ENCODE measurements around the gene ANTXR2. TPM values are rescaled to one million over a fixed set of nuclear protein-coding genes. Genes with fewer than 3 reads are reported as not detected.

The ANTXR2 gene
- total and polyA plus RNA-seq, 2 of the 8 experiments (the other 6 are each of a cell fraction or from before 2014, with no cell fraction given), result 1.1 to 7.5 TPM

DNA sequence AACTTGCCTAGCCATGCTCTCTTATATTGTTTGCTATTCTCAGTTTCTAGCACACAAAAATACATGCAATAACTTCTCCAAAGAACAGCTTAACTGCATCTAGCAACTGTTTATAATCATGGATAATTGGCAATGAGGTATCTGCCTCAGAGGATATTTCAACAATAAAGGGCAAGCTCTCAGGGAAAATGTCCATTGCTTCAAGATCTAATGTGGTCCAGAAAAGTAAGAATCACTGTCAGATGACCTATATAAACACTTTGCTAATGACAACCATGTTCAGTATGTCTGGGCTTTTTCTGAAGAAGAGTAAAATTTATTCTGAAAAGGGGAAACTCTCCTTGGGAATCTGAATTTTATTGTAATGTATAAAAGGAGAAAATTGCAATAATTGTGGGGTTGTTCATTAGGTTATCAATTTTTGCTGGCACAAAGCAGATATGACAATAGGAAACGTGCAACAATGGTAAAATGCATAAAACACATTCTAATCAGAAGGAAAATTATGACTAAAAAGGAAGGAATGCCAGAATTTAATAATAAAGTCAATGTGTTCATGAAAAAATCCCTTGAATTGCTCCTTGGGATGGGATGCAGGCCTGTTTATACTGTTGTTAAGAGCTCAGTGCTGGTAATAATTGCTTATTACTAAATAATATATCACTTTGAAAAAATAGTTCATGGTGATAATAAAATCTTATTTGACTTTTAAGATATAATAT is 90.3 kb downstream of the ANTXR2 start:
- no peak overlapping the region for H3K4me2 ChIP-seq (ENCODE audit: insufficient read depth in 1 of 2, low read depth in 2 of 2, low read length in 2 of 2)
- no peak overlapping the region for H3K23ac ChIP-seq (ENCODE audit: insufficient read length)
- no peak overlapping the region for H4K8ac ChIP-seq (ENCODE audit: extremely low read depth, insufficient read depth, low read length)
- 84% methylated on average over 1 of the region's 1 CpG; no CpG with 5 or more reads in 1 of the 2 experiments for WGBS, 2 experiments (ENCODE audit: extremely low coverage in 1 of 2, insufficient coverage in 1 of 2, insufficient read length in 1 of 2, insufficient replicate concordance in 2 of 2, low coverage in 1 of 2, low lambda C conversion rate in 2 of 2, missing lambda C conversion rate in 1 of 2)
- H3K79me1 ChIP-seq (ENCODE audit: low read depth, low read length), result no peaks in the 10 kb centered on the region
- no peak for FAIRE-seq
- H3K56ac ChIP-seq (replicated peaks; ENCODE audit: insufficient read length, low read depth, low read length), result no peak overlapping the region
- POLR2A ChIA-PET (ENCODE audit: partially characterized antibody), result no interaction called here
- H4K20me1 ChIP-seq (replicated peaks in 1 of 2; ENCODE audit: control insufficient read depth in 1 of 2, insufficient read depth in 2 of 2, low read length in 2 of 2), result no peaks in the 10 kb centered on the region
- no peak overlapping the region for H2BK12ac ChIP-seq (ENCODE audit: low read depth, low read length)
- no peak overlapping the region for H2BK120ac ChIP-seq (replicated peaks; ENCODE audit: low read depth, low read length)
- H2BK5ac ChIP-seq (ENCODE audit: low read depth, low read length), result no peak overlapping the region
- no peaks in the 10 kb centered on the region for H3K79me2 ChIP-seq (ENCODE audit: control insufficient read depth in 1 of 2, insufficient read depth in 2 of 2, low read length in 2 of 2)
- H2AFZ ChIP-seq (ENCODE audit: low read length), result no peak overlapping the region
- H4K91ac ChIP-seq (replicated peaks; ENCODE audit: insufficient read length, low read length), result no peak overlapping the region
- H2AK5ac ChIP-seq (ENCODE audit: low read depth, low read length), result no peak overlapping the region
- H3K4me1 ChIP-seq (replicated peaks in 1 of 4; ENCODE audit: control insufficient read depth in 3 of 4, insufficient read depth in 4 of 4, low read length in 3 of 4), result no peaks in the 10 kb centered on the region
- no peak overlapping the region for H2BK20ac ChIP-seq (ENCODE audit: low read length)
- H3K23me2 ChIP-seq (ENCODE audit: low read depth, low read length), result no peaks in the 10 kb centered on the region
- H3K14ac ChIP-seq (ENCODE audit: insufficient read length), result no peak overlapping the region
- H3K9me3 ChIP-seq (ENCODE audit: insufficient read depth in 2 of 2, low read depth in 1 of 2, low read length in 1 of 2), result no peaks in the 10 kb centered on the region
- no peak overlapping the region for H4K5ac ChIP-seq (ENCODE audit: insufficient read length, low read depth, low read length)
- no peak overlapping the region for H3K4ac ChIP-seq (replicated peaks; ENCODE audit: insufficient read length, low read depth, low read length)
- no peaks in the 10 kb centered on the region for H3K27me3 ChIP-seq (replicated peaks in 1 of 4; ENCODE audit: control insufficient read depth in 3 of 4, extremely low read depth in 1 of 4, insufficient read depth in 3 of 4, low read length in 3 of 4)
- no peak overlapping the region for H2BK15ac ChIP-seq (ENCODE audit: low read length)
- no peak overlapping the region for H3K27ac ChIP-seq (ENCODE audit: low read depth, low read length)
- H3K18ac ChIP-seq (ENCODE audit: extremely low read depth, low read length), result no peak overlapping the region
- no peak for DNase-seq (ENCODE audit: low read depth in 1 of 2, low spot score in 2 of 2)
- H3K9ac ChIP-seq (replicated peaks in 1 of 4; ENCODE audit: extremely low read depth in 1 of 4, low read depth in 3 of 4, low read length in 3 of 4), result no peak overlapping the region
- H3K4me3 ChIP-seq (ENCODE audit: extremely low read depth in 1 of 4, insufficient read depth in 2 of 4, low read depth in 3 of 4, low read length in 4 of 4), result no peak overlapping the region
- CTCF ChIA-PET (ENCODE audit: partially characterized antibody), result no interaction called here
- no peaks in the 10 kb centered on the region for H3K36me3 ChIP-seq (ENCODE audit: control insufficient read depth in 2 of 4, insufficient read depth in 4 of 4, low read length in 3 of 4)
- TF ChIP-seq SP1 (IDR thresholded peaks at IDR 0.05; ENCODE audit: low read depth, low read length), result no peak
- TF ChIP-seq RFX5 (IDR thresholded peaks at IDR 0.05; ENCODE audit: borderline replicate concordance, low read depth, low read length), result no peak
- TF ChIP-seq YY1 (IDR thresholded peaks at IDR 0.05; ENCODE audit: low read depth, low read length), result no peak
- TF ChIP-seq GTF2F1 (IDR thresholded peaks at IDR 0.05; ENCODE audit: borderline replicate concordance, low read depth, low read length), result no peak
- no peak for TF ChIP-seq EGR1 (IDR thresholded peaks at IDR 0.05; ENCODE audit: borderline replicate concordance, low read depth, low read length)
- TF ChIP-seq USF2 (IDR thresholded peaks at IDR 0.05; ENCODE audit: low read length), result no peak
- TF ChIP-seq RNF2 (IDR thresholded peaks at IDR 0.05; ENCODE audit: borderline replicate concordance, low read depth, low read length, missing control alignments, poor library complexity, severe bottlenecking), result no peak
- no peak for TF ChIP-seq JUND (IDR thresholded peaks at IDR 0.05; ENCODE audit: low read length)
- TF ChIP-seq E2F6 (IDR thresholded peaks at IDR 0.05), result no peak
- no peak for TF ChIP-seq CBX8 (IDR thresholded peaks at IDR 0.05; ENCODE audit: borderline replicate concordance, low read depth, low read length)
- TF ChIP-seq BCL11A (IDR thresholded peaks at IDR 0.05; ENCODE audit: low read depth in 2 of 2, low read length in 2 of 2), result no peak
- TF ChIP-seq TAF7 (optimal IDR thresholded peaks at IDR 0.05; ENCODE audit: borderline replicate concordance, low read depth, low read length), result no peak

Data from H1 (cell line).